Nephron progenitor cell (in vitro differentiated cells): ENCODE data around the gene LEUTX.
"Not testable (repeated sequence)": the region's sequence is repeated elsewhere in the genome, so short reads cannot be mapped to it uniquely, and the experiment has no call there.

Experiments used
- DNase-seq: peaks from one replicate; pipeline ENCODE4 v3.0.0; 2021
- H3K27ac Mint-ChIP-seq: 2 replicates; pipeline ENCODE4 v1.8.0; 2021; ENCODE audit warnings: mild to moderate bottlenecking, moderate library complexity, mixed read lengths
- H3K27me3 Mint-ChIP-seq: 2 replicates; pipeline ENCODE4 v1.8.0; 2021; ENCODE audit warnings: mild to moderate bottlenecking, low read depth, mixed read lengths; ENCODE audit not compliant: poor library complexity
- H3K36me3 Mint-ChIP-seq: 2 replicates; pipeline ENCODE4 v1.8.0; 2021; ENCODE audit warnings: low read depth, mixed read lengths
- H3K4me1 Mint-ChIP-seq: 2 replicates; pipeline ENCODE4 v1.8.0; 2021; ENCODE audit warnings: mixed read lengths
- H3K4me3 Mint-ChIP-seq: 2 replicates; pipeline ENCODE4 v1.8.0; 2021; ENCODE audit warnings: mild to moderate bottlenecking, moderate library complexity, mixed read lengths
- H3K9me3 Mint-ChIP-seq: 2 replicates; pipeline ENCODE4 v1.8.0; 2021; ENCODE audit warnings: mild to moderate bottlenecking, moderate library complexity, mixed read lengths
- TF ChIP-seq, protein P1 (sequence below): fragments of 200-600 bp; sonication (generic); IDR thresholded peaks from 2 replicates; pipeline ENCODE4 v1.5.0; 2021; ENCODE audit warnings: antibody characterized with exemption

The LEUTX gene

DNA sequence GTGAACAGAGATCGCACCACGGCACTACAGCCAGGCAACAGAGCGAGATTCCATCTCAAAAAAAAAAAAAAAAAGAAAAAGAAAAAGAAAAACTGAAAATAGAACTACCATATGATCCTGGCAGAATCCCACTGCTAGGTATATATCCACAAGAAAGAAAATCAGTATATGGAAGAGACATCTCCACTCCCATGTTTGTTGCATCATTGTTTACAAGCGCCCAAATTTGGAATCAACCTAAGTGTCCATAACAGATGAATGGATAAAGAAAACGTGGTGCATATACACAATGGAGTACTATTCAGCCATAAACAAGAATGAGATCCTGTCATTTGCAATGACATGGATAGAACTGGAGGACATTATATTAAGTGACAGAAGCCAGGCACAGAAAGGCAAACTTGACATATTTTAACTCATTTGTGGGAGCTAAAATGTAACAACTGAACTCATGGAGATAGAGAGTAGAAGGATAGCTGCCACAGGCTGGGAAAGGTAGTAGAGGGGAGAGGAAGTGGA is 29.3 kb downstream of the LEUTX start:
- Mint-ChIP-seq H3K9me3 (peaks cover 11% of the 10 kb centered on the region), H3K4me1 (peaks cover 10% of the 10 kb centered on the region), H3K4me3 (no peak overlapping the region), H3K36me3 (no peaks in the 10 kb centered on the region), H3K27me3 (peaks cover 20% of the 10 kb centered on the region), H3K27ac (no peak overlapping the region)
- TF ChIP-seq, protein P1, sequence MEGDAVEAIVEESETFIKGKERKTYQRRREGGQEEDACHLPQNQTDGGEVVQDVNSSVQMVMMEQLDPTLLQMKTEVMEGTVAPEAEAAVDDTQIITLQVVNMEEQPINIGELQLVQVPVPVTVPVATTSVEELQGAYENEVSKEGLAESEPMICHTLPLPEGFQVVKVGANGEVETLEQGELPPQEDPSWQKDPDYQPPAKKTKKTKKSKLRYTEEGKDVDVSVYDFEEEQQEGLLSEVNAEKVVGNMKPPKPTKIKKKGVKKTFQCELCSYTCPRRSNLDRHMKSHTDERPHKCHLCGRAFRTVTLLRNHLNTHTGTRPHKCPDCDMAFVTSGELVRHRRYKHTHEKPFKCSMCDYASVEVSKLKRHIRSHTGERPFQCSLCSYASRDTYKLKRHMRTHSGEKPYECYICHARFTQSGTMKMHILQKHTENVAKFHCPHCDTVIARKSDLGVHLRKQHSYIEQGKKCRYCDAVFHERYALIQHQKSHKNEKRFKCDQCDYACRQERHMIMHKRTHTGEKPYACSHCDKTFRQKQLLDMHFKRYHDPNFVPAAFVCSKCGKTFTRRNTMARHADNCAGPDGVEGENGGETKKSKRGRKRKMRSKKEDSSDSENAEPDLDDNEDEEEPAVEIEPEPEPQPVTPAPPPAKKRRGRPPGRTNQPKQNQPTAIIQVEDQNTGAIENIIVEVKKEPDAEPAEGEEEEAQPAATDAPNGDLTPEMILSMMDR = no peak
- no peak for DNase-seq

DNA sequence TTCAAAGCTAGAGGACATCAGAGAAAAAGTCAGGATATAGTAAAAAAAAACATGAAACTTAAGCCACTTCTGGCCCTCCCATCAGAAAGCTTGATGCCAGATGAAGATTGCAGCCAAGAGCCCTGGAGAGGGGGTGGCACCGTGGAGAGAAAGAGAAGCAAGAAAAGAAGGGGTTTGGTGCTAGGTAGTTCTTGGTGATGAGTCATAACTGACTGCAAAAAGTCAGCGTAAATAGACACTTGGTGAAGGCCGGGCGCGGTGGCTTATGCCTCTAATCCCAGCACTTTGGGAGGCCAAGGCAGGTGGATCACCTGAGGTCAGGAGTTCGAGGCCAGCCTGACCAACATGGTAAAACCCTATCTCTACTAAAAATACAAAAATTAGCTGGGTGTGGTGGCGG is 30.0 kb downstream of the LEUTX start:
- not testable (repeated sequence) for H3K4me3 Mint-ChIP-seq, DNase-seq, H3K27ac Mint-ChIP-seq, H3K36me3 Mint-ChIP-seq
- H3K4me1 Mint-ChIP-seq = peaks cover 13% of the 10 kb centered on the region
- peaks cover 11% of the 10 kb centered on the region for H3K9me3 Mint-ChIP-seq
- H3K27me3 Mint-ChIP-seq = peaks cover 17% of the 10 kb centered on the region

DNA sequence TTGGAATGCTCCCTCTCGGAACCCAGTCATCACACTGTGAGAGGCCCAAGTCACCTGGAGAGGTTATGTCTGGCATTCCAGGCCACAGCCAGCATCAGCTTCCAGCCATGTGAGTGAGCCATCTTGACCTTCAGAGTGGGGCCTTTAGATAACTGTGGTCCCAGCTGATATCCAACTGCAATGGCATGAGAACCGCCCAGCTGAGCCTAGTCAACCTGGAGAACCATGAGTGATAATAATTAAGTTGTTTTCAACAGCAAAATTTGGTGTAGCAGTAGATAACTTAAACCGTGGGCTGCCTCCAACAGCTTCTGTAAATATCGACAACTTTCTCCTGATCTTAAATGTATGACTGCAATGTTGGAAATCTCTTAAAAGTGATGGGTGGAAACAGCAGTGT is 30.7 kb downstream of the LEUTX start:
- TF ChIP-seq, protein P1 = no peak
- no peak for DNase-seq
- no peaks in the 10 kb centered on the region for H3K36me3 Mint-ChIP-seq
- peaks cover 17% of the 10 kb centered on the region for H3K27me3 Mint-ChIP-seq
- no peak overlapping the region for H3K4me3 Mint-ChIP-seq
- H3K4me1 Mint-ChIP-seq = peaks cover 16% of the 10 kb centered on the region
- H3K9me3 Mint-ChIP-seq = peaks cover 11% of the 10 kb centered on the region
- H3K27ac Mint-ChIP-seq = no peak overlapping the region

DNA sequence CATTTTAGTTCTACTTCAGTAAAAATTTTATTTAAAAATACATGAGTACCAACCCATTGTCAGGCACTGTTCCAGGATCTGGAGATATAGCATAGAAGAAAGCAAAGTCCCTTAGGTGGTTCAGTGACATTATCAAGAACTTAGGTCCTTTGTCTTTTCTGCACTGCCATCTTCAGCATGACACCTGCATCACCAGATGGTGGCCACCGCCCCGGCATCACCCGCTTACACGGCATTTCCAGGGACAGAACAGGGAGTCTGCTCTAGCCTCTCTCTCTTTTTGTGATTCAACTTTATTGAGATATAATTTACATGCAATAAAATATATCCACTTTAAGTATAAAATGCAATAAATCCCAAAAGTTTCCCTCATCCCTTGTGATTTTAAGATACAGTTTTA is 31.8 kb downstream of the LEUTX start:
- peaks cover 11% of the 10 kb centered on the region for H3K9me3 Mint-ChIP-seq
- H3K4me3 Mint-ChIP-seq = no peak overlapping the region
- no peaks in the 10 kb centered on the region for H3K36me3 Mint-ChIP-seq
- no peak for DNase-seq
- H3K27me3 Mint-ChIP-seq = peaks cover 17% of the 10 kb centered on the region
- TF ChIP-seq, protein P1 = no peak
- H3K27ac Mint-ChIP-seq = no peak overlapping the region
- peaks cover 16% of the 10 kb centered on the region for H3K4me1 Mint-ChIP-seq

DNA sequence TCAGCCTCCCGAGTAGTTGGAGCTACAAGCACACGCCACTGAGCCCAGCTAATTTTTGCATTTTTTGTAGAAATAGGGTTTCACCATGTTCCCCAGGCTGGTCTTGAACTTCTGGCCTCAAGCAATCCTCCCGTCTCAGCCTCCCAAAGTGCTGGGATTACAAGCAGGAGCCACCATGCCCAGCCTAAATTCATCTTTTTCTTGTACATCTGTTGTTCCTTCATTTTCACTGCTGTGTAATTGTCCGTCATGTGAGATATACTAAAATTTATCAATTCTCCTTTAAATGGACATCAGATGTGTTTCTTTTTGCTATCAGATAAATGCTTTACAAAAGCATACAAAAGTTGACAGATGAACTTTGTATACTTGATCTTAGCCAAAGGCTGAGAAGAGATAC is 32.4 kb downstream of the LEUTX start:
- Mint-ChIP-seq H3K9me3 (peaks cover 11% of the 10 kb centered on the region), H3K4me3 (no peak overlapping the region)

DNA sequence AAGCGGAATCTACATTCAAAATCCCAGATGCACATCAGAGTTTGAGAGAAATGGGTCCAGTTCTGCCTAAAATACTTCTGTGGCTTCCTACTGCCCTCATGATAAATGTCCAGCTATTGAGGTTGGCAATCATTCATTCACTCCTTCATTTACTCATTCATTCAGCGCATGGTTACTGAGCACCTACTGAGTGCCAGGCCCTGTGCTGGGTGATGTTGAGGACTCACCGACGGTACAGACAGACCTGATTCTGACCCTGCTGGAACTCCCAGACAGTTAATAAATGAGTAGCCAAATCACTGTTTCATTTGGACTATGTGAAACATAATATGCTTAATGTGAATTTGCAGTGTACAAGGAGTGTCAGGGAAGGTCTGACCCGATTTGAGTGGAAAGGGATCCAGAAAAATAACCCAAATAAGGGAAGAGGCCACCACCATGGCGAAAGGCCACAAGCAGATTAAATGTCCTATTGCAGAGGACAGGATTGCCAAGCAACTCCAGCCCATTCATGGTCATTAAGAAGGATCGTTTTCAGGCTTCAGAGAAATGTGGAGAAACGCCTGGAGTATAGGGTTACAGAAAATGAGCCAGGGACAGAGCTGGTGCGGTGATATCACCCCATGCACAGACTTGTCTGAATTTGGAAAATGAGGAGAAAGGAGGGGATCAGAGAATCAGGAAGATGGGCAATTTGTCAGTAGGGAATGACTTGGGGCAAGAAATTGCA is 34.8 kb downstream of the LEUTX start:
- H3K27me3 Mint-ChIP-seq = peaks cover 14% of the 10 kb centered on the region
- H3K4me1 Mint-ChIP-seq = peaks cover 44% of the 10 kb centered on the region
- no peak for DNase-seq
- peaks cover 7% of the 10 kb centered on the region for H3K36me3 Mint-ChIP-seq
- peaks cover 7% of the 10 kb centered on the region for H3K9me3 Mint-ChIP-seq
- peak overlapping the region; percentile 52 for H3K27ac Mint-ChIP-seq
- TF ChIP-seq, protein P1 = no peak
- H3K4me3 Mint-ChIP-seq = no peak overlapping the region

More for the DNA sequence above, 32.4 kb downstream of the LEUTX start:
- DNase-seq = no peak
- Mint-ChIP-seq H3K4me1 (peaks cover 21% of the 10 kb centered on the region), H3K36me3 (peaks cover 4% of the 10 kb centered on the region), H3K27me3 (peaks cover 17% of the 10 kb centered on the region), H3K27ac (no peak overlapping the region)
- TF ChIP-seq, protein P1 = no peak

DNA sequence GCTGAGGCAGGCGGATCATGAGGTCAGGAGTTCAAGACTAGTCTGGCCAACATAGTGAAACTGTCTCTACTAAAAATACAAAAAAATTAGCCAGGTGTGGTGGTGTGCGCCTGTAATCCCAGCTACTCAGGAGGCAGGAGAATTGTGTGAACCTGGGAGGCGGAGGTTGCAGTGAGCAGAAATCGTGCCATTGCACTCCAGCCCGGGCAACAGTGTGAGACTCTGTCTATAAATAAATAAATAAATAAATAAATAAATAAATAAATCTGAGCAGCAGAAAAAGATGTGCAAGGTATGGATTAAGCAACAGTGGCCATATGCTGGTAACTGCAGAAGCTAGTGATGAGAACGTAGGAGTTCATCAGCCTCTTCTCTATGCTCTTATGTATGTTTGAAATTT is 35.5 kb downstream of the LEUTX start:
- H3K4me3 Mint-ChIP-seq, DNase-seq, H3K9me3 Mint-ChIP-seq, H3K36me3 Mint-ChIP-seq, H3K27ac Mint-ChIP-seq: not testable (repeated sequence)
- H3K4me1 Mint-ChIP-seq = peaks cover 51% of the 10 kb centered on the region
- peaks cover 14% of the 10 kb centered on the region for H3K27me3 Mint-ChIP-seq
